Panc1 (cell line): Measurements from ENCODE around the gene MRM1. TPM values are rescaled to one million over a fixed set of nuclear protein-coding genes. Genes with fewer than 3 reads are reported as not detected.

Experiments
- ATAC-seq: fragments of 200-7000 bp; cut with Tn5 transposase; 2 replicates; pipeline ENCODE4 v1.9.1; 2020; ENCODE audit warnings: mild to moderate bottlenecking, moderate library complexity
- BruUV-seq: library from RNA; stranded (reverse); fragments of 400-500 nt; replicated peaks from 2 replicates; lab custom pipeline; 2021; lab: Mats Ljungman, UMichigan
- CTCF ChIA-PET: fragments of 300-600 bp; sonication (Branson Sonifier 250); formaldehyde crosslinking; loops from one replicate; lab custom pipeline; 2022; ENCODE audit warnings: antibody characterized with exemption; lab: Charles Lee
- POLR2A ChIA-PET: fragments of 300-600 bp; sonication (Branson Sonifier 250); formaldehyde crosslinking; loops from one replicate; lab custom pipeline; 2022; ENCODE audit warnings: antibody characterized with exemption; lab: Charles Lee
- DNase-seq: peaks from one replicate; pipeline ENCODE4 v3.0.0-alpha.2; 2010; ENCODE audit warnings: low read depth, low spot score
- H3K27ac ChIP-seq: 2 replicates; pipeline ENCODE4 v1.5.1; 2011; ENCODE audit warnings: mild to moderate bottlenecking, low read length, inconsistent platforms
- H3K27me3 ChIP-seq: fragments of 200-500 bp; sonication (Bioruptor generic); 2 replicates; pipeline ENCODE4 v1.6.0; 2014; ENCODE audit warnings: low read length, inconsistent platforms; ENCODE audit not compliant: control insufficient read depth, insufficient read depth
- H3K36me3 ChIP-seq: fragments of 200-500 bp; sonication (Bioruptor generic); 2 replicates; pipeline ENCODE4 v1.5.1; 2014; ENCODE audit warnings: inconsistent platforms, mild to moderate bottlenecking, low read length, moderate library complexity; ENCODE audit not compliant: control insufficient read depth, insufficient read depth
- H3K4me1 ChIP-seq: 2 replicates; pipeline ENCODE4 v1.5.1; 2011; ENCODE audit warnings: inconsistent platforms, mild to moderate bottlenecking, low read length, moderate library complexity; ENCODE audit not compliant: control insufficient read depth, insufficient read depth
- H3K4me3 ChIP-seq, 2 experiments: 2 replicates each; pipeline ENCODE4 v1.5.1; 2011 to 2012; ENCODE audit warnings: low read depth in 2 of 2, low read length in 2 of 2, mild to moderate bottlenecking in 2 of 2, inconsistent platforms in 1 of 2, moderate library complexity in 1 of 2
- H3K9me3 ChIP-seq: fragments of 200-500 bp; sonication (Bioruptor generic); 2 replicates; pipeline ENCODE4 v1.5.1; 2014; ENCODE audit warnings: low read depth, mild to moderate bottlenecking, inconsistent platforms, low read length, moderate library complexity; ENCODE audit not compliant: control insufficient read depth, insufficient read depth
- POLR2AphosphoS5 ChIP-seq: IDR thresholded peaks from 2 replicates; pipeline ENCODE4 v1.6.1; 2012; ENCODE audit warnings: mild to moderate bottlenecking, low read depth, low read length, moderate library complexity
- SIN3A ChIP-seq: IDR thresholded peaks from 2 replicates; pipeline ENCODE4 v1.6.1; 2012; ENCODE audit warnings: low read depth, mild to moderate bottlenecking, low read length, moderate library complexity, borderline replicate concordance; ENCODE audit not compliant: insufficient read depth
- TCF7L2 ChIP-seq: IDR thresholded peaks from 2 replicates; pipeline ENCODE4 v1.6.1; 2011; ENCODE audit warnings: mild to moderate bottlenecking, low read depth, low read length, inconsistent platforms
- in situ Hi-C: cut with HindIII; loops from 2 replicates; pipeline ENCODE4 v1.10.0; 2016; ENCODE audit warnings: low sequenced_read_pairs, low pct_unique_long_range_greater_than_20kb
- intact Hi-C: fragments of 100-400 bp; cut with micrococcal nuclease; formaldehyde crosslinking; loops from one replicate; pipeline ENCODE4 v1.10.0; 2022; ENCODE audit not compliant: unreplicated experiment
- total RNA-seq: library from RNA; stranded (reverse); gene quantifications from one replicate; pipeline ENCODE4 v1.2.1, GENCODE V29; 2021; ENCODE audit not compliant: unreplicated experiment
- TF ChIP-seq, protein P1 (sequence below): fragments of 450-650 bp; IDR thresholded peaks from 2 replicates; pipeline ENCODE4 v1.5.1; 2017; ENCODE audit warnings: mild to moderate bottlenecking
- TF ChIP-seq, protein P2 (sequence below), 2 experiments: IDR thresholded peaks; 2 replicates each; pipeline ENCODE4 v1.6.1; 2011 to 2012; ENCODE audit warnings: low read depth in 2 of 2, control low read depth in 1 of 2, low read length in 1 of 2, mild to moderate bottlenecking in 1 of 2, moderate library complexity in 1 of 2; ENCODE audit not compliant: insufficient read depth in 1 of 2

Gene MRM1
- total RNA-seq, 1 experiment from 2014 or later, result 7.8 TPM

GRCh38 chr17:36576793-36577192 lies 24.6 kb upstream of the MRM1 start:
- Histone ChIP-seq H3K27ac (no peak overlapping the region), H3K27me3 (no peaks in the 10 kb centered on the region), H3K9me3 (no peaks in the 10 kb centered on the region), H3K4me3 (no peak overlapping the region), H3K36me3 (peaks cover 17% of the 10 kb centered on the region), H3K4me1 (no peaks in the 10 kb centered on the region)
- in situ Hi-C loops, result no loop called here
- DNase-seq (no peak), ATAC-seq (no peak)
- ChIA-PET CTCF (no interaction called here), POLR2A (no interaction called here)
- no TSS peak for BruUV-seq
- TF ChIP-seq, protein P1, sequence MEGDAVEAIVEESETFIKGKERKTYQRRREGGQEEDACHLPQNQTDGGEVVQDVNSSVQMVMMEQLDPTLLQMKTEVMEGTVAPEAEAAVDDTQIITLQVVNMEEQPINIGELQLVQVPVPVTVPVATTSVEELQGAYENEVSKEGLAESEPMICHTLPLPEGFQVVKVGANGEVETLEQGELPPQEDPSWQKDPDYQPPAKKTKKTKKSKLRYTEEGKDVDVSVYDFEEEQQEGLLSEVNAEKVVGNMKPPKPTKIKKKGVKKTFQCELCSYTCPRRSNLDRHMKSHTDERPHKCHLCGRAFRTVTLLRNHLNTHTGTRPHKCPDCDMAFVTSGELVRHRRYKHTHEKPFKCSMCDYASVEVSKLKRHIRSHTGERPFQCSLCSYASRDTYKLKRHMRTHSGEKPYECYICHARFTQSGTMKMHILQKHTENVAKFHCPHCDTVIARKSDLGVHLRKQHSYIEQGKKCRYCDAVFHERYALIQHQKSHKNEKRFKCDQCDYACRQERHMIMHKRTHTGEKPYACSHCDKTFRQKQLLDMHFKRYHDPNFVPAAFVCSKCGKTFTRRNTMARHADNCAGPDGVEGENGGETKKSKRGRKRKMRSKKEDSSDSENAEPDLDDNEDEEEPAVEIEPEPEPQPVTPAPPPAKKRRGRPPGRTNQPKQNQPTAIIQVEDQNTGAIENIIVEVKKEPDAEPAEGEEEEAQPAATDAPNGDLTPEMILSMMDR, result no peak
- TF ChIP-seq, protein P2, sequence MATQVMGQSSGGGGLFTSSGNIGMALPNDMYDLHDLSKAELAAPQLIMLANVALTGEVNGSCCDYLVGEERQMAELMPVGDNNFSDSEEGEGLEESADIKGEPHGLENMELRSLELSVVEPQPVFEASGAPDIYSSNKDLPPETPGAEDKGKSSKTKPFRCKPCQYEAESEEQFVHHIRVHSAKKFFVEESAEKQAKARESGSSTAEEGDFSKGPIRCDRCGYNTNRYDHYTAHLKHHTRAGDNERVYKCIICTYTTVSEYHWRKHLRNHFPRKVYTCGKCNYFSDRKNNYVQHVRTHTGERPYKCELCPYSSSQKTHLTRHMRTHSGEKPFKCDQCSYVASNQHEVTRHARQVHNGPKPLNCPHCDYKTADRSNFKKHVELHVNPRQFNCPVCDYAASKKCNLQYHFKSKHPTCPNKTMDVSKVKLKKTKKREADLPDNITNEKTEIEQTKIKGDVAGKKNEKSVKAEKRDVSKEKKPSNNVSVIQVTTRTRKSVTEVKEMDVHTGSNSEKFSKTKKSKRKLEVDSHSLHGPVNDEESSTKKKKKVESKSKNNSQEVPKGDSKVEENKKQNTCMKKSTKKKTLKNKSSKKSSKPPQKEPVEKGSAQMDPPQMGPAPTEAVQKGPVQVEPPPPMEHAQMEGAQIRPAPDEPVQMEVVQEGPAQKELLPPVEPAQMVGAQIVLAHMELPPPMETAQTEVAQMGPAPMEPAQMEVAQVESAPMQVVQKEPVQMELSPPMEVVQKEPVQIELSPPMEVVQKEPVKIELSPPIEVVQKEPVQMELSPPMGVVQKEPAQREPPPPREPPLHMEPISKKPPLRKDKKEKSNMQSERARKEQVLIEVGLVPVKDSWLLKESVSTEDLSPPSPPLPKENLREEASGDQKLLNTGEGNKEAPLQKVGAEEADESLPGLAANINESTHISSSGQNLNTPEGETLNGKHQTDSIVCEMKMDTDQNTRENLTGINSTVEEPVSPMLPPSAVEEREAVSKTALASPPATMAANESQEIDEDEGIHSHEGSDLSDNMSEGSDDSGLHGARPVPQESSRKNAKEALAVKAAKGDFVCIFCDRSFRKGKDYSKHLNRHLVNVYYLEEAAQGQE (IDR thresholded peaks at IDR 0.05; ENCODE audit: insufficient read depth in 1 of 2, low read depth in 2 of 2, low read length in 1 of 2), result no peak
- TF ChIP-seq TCF7L2 (no peak), POLR2AphosphoS5 (no peak), SIN3A (no peak)
- intact Hi-C loops, result no loop called here

GRCh38 chr17:36578671-36579070 lies 22.7 kb upstream of the MRM1 start:
- no peak for ATAC-seq
- H3K9me3 ChIP-seq, result no peaks in the 10 kb centered on the region
- ChIA-PET CTCF (no interaction called here), POLR2A (no interaction called here)
- TF ChIP-seq POLR2AphosphoS5 (no peak), SIN3A (no peak), TCF7L2 (no peak)
- TF ChIP-seq, protein P1, result no peak
- TF ChIP-seq, protein P2 (IDR thresholded peaks at IDR 0.05; ENCODE audit: insufficient read depth in 1 of 2, low read depth in 2 of 2, low read length in 1 of 2), result no peak
- intact Hi-C loops (no loop called here), in situ Hi-C loops (no loop called here)
- H3K4me1 ChIP-seq, result no peaks in the 10 kb centered on the region
- DNase-seq, result no peak
- no peak overlapping the region for H3K27ac ChIP-seq
- H3K27me3 ChIP-seq, result no peaks in the 10 kb centered on the region
- H3K36me3 ChIP-seq, result peaks cover 17% of the 10 kb centered on the region
- H3K4me3 ChIP-seq, result no peak overlapping the region
- TSS peak; percentile 14 for BruUV-seq
